Stimulated activated CD8-positive, alpha-beta memory T cell treated with anti-CD3 and anti-CD28 coated beads, Interleukin-15, amount 100 ng/mL, for 24 hours (primary cell): ENCODE data around the gene CD3D.

Experiments
- DNase-seq: peaks from one replicate; pipeline ENCODE4 v3.0.0-alpha.2; 2020; ENCODE audit warnings: low read depth

CD3D gene

GRCh38 chr11:118301600-118302195 lies 40.8 kb downstream of the CD3D start:
- no peak for DNase-seq

- no peak for DNase-seq
These were observed 46.6 kb downstream of the CD3D start for GRCh38 chr11:118295815-118296454.

DNA sequence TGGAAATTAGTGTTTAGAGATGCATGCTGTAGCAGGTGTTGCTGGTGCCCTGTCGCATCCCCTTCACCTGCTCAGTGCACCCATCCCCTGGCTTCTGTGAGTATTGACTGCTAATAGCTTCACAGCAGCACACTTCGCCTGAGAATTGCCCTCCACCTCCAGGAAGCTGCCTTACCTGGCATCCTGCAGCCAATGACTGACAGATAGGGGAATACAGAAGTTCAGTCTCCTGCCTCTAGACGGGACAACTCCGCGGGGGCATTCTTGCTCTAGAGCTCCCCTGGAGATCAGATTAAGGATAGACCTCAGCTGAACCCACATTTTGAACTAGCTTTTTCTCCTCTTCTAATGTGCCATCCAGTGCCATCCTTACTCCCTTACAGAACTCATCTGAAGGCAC lies 47.3 kb downstream of the CD3D start:
- no peak for DNase-seq

DNA sequence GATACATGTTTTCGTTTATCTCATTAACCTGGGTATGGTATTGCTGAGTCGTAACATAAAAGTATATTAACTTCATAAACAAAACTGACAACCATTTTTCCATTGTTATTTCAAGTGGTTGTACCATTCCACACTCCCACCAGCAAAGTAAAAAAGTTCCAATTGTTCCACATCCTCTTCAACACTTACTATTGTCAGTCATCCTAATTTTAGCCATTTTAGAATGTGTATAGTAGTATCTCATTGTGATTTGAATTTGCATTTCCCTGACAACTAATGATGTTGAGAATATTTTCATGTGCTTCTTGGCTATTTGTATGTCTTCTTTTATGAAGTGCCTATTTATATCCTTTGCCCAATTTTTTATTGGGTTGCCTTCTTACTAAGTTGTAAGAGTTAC lies 48.5 kb downstream of the CD3D start:
- no peak for DNase-seq

DNA sequence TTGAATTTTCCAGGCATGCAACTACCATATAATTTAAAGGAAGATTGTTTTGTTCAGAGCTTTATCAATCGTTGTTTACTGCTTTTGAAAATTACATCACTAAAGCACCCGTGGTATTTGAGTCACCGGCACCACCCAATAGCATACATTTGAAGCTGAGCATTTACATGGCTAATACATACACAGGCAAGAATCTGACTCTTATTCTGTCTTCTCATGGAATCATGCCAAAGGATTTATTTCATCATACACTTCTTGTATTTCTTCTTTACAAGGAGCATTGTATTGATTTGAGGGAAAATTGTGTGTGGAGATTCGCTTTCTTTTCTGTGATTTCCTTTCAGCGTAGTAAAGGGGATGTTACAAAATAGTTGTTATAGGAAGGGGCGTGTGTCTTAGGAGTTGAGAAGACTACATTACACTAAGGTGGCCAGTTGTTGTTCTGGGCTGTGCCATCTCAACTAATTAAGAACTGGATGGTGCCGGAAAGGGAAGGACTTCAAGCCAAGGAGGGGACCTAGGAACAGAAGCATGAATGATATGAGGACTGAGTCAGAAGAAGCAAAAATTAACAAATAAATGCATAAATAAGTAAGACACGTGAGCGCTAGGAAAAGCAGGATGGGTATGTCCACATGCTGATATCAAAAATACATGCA lies 50.9 kb downstream of the CD3D start:
- no peak for DNase-seq

DNA sequence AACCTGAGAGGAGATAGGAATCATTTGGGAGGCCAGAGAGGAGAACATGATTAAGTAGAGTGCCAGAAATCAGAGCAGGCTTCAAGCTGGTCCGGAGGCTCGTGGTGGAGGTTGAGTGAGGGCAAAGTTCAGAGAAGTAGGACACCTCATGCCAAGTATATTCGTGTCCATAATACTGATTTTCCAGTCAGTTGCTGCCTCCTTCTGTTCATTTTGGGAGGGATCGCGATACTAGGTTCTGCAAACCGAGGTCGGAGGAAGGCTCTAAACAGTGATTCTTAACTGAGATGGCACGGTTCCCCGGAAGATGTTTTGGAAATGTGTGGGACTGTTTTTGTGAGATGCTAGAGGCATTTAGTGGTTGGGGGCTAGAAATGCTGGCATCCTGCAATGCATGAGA lies 51.6 kb downstream of the CD3D start:
- DNase-seq: no peak

DNA sequence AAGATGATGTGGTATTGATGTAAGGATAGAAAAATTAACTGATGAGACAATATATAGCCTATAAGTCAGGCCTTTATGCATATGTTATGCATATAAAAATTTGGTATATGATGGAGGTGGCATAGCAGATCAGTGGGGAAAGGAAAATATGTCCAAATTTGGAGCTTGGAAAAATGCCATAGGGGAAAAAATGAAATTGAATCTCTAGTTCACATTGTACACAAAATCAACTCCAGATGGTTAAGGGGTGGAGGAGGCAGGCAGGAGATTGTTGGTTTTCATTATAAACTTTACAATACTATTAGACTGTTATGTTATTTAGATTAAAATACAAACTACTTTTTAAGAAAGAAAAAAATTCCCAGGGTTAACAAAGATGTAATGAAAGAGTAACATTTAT lies 53.1 kb downstream of the CD3D start:
- no peak for DNase-seq
